Stimulated activated CD4-positive, alpha-beta T cell treated with anti-CD3 and anti-CD28 coated beads, Interleukin-1b, Interleukin-23, amount 100 ng/mL, for 48 hours (primary cell): ENCODE results near the gene PCSK6.
"Not testable (repeated sequence)": the region's sequence is repeated elsewhere in the genome, so short reads cannot be mapped to it uniquely, and the experiment has no call there.

ENCODE experiments used
- DNase-seq: peaks from one replicate; pipeline ENCODE4 v3.0.0-alpha.2; 2020

Gene PCSK6

GRCh38 chr15:101373577-101373976 is 115.9 kb downstream of the PCSK6 start:
- DNase-seq = no peak

DNA sequence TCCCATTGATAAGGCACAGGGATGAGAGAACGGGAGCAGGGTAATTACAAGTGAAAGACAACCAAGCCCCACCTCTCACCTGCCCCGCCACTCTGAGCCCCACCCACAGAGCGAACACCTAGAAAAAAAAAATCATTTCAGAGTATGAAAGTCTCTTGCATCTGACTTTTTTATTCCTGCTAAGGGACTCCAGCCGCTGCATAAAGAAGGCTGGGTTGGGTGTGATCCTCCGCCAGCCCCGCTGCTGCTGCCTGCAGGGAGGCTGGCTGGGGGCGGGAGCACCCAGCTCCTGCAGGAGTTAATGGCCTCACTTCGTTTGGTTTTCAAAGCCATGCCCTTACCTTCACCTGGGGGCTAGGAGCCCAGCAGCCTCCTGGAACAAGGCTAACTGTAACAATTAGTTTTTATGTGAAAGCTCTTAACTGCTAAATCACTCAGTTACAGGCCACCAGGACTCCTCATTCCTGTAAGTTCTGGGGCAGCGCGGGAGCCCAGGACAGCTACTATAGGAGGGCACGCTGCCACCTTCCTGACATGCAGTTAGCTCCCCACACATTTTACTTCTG is 116.5 kb downstream of the PCSK6 start:
- no peak for DNase-seq

- DNase-seq = no peak
These were observed 117.3 kb downstream of the PCSK6 start for GRCh38 chr15:101372149-101372577.

DNA sequence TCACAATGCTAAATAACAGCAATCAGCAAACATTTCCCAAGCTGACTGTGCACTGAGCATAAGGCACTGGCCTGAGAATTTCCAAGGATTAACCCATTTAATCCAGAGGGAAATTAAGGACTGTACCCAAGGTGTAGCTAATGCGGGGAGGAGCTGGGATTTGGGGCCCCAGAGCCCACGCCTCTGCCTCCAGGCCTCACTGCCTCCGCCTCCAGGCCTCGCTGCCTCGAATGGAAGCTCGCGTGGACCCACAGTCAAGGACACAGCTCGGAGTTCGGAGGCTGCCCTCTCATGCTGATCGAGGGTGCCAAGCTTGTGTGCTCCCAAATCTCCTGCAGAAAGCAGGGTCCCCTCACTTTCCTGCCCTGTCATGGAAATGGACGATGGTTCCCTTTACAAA is 118.0 kb downstream of the PCSK6 start:
- DNase-seq = no peak

GRCh38 chr15:101371081-101371480 is 118.4 kb downstream of the PCSK6 start:
- DNase-seq = no peak

- DNase-seq = no peak
These were observed 119.0 kb downstream of the PCSK6 start for GRCh38 chr15:101370330-101371024.

- no peak for DNase-seq
These were observed 119.8 kb downstream of the PCSK6 start for GRCh38 chr15:101369676-101370075.

DNA sequence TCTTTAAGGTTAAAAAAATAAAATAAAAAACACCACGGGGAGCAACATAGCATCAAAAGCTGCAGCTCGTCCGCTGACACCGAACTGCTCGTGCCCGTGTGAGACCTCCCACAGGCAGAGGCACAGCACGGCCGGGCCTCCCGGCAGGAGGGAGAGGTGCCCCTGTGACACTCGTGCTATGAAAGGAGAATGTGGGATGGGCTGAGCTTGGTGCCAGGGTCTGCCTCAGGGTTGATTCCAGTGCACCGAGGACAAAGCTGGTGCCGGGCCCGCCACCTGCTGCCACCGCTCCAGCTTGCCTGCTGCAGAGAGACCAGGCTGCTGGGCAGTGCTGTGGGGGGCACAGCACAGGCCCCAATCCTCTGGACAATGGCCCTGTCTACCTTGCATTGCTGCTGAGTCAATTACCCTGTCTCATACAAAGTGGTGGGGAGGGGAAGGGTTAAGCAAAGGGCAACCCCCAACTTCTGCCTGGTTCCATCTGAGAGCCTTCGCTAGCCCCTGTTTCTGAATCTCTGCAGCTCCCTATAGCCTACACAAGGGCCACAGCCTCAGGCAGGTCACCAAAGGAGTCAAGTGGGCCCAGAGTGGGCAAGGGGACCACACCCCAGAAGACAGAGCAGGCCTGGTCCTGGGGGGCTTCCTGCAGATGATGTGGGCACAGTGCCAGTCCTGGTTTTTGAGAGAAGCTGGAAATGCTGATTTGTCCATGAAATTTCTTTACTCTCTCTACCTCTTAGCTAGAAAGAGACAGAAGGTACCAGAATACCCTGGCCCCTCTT is 120.5 kb downstream of the PCSK6 start:
- DNase-seq = no peak

DNA sequence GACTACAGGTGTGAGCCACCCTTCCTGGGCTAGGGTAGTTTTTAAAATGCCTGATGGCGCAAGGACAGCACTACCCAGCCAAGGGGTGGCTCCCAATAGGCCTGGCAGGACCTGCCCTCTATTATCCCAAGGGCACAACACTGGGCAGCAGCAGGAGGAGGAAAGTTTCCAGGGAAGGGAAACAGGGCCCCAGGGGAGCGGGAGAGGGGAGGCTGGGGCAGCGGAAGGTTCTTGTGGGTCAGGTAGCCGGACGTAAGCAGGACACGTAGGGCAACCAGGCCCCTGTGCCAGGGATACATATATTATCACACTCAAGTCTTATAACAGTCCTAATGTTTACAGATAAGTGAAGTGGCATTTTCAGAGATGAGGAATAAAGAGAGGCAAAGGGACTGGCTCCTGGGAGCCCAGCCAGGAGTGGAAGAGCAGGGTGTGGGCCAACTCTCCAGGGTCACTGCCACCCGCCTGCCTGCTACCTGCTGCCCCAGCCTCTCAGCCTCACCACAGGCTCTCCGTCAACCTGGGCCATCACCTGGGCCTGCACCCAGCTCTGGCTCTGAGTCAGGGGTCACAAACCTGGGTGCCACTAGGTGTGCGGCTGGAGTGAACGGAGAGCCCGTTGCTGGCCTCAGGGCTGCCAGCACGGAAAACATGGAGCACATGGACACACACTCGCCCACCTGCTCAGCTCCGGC is 121.3 kb downstream of the PCSK6 start:
- DNase-seq = no peak

- no peak for DNase-seq
These were observed 122.7 kb downstream of the PCSK6 start for GRCh38 chr15:101366853-101367252.

GRCh38 chr15:101362986-101363566 is 126.4 kb downstream of the PCSK6 start:
- no peak for DNase-seq

GRCh38 chr15:101362359-101362758 is 127.1 kb downstream of the PCSK6 start:
- DNase-seq = no peak

- no peak for DNase-seq
These were observed 128.1 kb downstream of the PCSK6 start for GRCh38 chr15:101361418-101361817.

- DNase-seq = no peak
These were observed 130.1 kb downstream of the PCSK6 start for GRCh38 chr15:101359365-101359947.

DNA sequence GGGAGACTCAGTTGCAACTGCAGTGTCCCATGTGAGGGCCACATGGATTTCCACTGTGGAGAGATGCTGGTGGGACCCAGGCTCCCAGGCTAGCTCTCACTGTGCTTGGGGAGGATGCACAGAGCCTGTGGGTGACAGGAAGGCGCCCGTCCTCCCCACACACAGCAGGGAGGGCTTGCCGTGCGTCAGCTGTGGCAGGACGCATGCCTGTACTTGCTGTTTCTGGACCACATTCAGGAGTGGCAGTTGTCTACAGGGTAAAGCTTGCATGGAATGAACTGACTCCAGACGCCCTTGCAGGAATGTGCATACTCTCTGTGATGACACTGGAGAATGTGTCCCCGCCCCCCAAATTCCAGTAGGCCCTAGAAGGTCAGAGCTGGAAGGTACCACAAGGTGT is 130.6 kb downstream of the PCSK6 start:
- DNase-seq = no peak

DNA sequence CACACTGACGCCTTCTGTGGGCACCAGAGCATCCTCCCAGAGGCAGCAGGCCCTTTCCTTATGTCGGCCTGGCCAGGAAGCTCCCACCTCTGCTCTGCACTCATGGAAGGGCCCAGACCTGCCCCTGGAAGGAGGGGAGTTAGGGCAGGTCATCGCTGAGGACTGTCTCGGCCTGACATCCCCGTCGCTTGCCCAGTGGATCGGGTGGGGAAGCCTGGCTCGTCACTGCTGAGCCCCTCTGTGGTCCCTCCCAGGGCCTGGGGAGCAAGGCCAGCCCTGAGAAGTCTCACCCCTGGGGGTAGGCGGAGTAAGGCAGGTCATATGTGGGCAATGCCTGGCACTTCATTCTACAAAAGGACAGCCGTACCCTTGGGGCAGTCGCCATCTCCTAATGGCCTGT is 131.6 kb downstream of the PCSK6 start:
- no peak for DNase-seq

DNA sequence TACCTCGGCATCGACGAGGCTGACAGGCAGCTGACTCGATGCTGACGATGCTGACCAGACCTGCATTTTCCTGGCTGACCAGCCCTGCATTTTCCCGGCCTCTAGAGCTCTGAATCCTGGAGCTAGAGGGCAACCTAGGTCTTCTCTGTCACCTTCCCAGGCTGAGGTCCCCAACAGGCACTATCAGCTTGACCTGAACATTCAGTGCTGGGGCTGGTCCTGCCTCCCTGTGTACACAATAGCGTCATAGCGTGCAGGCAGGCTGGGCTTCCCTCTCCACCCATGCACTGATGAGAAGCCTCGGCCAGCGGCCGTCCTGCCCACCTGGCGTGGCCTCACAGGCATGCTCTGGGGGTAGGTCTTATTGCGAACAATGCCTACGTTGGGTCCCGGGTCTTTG is 132.2 kb downstream of the PCSK6 start:
- no peak for DNase-seq

GRCh38 chr15:101356512-101357172 is 132.9 kb downstream of the PCSK6 start:
- DNase-seq = not testable (repeated sequence)

DNA sequence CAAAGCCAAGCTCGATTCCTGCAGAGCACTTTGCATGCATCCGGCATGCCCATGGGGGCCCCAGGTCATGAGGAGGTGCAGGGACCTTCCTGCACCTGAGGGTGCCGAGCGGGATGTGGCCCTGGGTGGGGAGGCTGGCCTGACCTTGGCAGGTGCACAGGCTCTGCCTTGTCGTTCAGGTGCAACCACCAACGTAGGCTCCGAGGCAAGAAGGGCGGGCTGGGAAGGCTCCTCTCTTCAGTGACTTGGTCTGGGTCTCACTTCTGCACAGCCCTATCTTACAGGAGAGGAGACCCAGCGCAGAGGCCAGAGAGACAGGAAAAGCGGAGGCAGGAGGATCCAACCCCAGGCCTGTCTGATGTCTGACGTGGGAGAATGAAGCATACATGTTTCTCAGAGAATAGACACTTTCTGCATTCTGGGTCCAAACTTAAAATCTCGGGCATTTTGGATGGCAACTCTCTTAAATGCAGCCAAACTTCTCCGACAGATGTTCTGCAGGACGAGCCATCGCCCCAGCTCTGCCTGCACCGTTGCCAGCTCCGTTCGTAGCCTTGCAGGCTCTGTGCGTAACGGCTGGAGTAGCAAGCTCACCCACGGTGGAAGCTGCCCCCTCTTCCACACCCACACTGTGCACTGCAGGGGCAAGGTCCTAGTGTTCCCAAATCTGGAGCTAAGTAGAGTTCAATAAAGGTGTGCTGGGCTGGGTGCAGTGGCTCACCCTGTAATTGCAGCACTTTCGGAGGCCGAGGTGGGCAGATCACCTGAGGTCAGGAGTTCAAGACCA is 133.6 kb downstream of the PCSK6 start:
- DNase-seq = no peak

- DNase-seq = no peak
These were observed 134.4 kb downstream of the PCSK6 start for GRCh38 chr15:101354891-101355623.

DNA sequence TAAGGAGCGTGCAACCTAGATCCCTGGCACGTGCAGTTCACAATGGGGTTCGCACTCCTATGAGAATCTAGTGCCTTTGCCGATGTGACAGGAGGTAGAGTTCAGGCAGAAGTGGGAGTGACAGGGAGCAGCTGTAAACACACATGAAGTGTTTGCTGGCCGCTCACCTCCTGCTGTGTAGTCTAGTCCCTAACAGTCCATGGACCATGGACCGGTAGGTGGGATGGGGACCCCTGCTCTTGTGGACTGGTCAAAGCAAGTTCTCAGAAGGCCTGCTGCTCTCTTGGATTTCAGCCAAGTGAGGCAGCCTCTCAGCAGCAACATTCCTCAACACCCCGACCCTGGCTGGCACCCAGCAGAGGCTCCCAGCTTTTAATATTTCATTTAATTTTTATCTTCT is 136.3 kb downstream of the PCSK6 start:
- DNase-seq = no peak
